ENCODE results near the gene RYR3.

The RYR3 gene

DNA sequence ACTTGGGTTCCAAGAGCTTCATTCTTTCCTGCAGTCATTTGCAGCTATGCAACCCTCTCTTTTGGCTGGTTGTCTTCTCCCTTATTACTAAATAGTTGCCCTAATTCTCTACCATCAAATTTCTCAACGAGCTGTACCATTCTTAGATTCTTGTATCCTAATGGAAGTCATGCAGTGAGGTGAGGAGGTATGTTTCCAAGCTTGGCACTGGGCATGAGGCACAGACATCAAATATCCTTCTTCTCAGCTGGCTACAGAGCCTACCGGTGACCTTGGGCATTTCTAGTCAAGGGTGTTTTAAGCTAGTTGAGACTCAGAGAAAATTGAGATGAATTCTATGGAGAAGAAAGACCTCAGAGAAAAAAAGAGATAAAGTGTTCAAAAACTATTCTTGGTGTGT lies 166.1 kb downstream of the RYR3 start:
- ChIA-PET CTCF (no interaction called here), POLR2A (interaction anchor here (0.8 kb wide), 1 partner anchor 13 kb away, joined by 3 read pairs; no protein-coding TSS in a partner anchor)
- TF ChIP-seq GLI4 (tag by site-specific recombination; IDR thresholded peaks at IDR 0.05), result no peak
- no peak for TF ChIP-seq ZNF423 (tag by site-specific recombination; IDR thresholded peaks at IDR 0.05)
- TF ChIP-seq ZNF830 (tag by site-specific recombination; IDR thresholded peaks at IDR 0.05; ENCODE audit: low read depth), result no peak
- TF ChIP-seq, protein P1, sequence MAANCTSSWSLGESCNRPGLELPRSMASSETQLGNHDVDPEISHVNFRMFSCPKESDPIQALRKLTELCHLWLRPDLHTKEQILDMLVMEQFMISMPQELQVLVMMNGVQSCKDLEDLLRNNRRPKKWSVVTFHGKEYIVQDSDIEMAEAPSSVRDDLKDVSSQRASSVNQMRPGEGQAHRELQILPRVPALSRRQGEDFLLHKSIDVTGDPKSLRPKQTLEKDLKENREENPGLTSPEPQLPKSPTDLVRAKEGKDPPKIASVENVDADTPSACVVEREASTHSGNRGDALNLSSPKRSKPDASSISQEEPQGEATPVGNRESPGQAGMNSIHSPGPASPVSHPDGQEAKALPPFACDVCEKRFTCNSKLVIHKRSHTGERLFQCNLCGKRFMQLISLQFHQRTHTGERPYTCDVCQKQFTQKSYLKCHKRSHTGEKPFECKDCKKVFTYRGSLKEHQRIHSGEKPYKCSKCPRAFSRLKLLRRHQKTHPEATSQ (tag by site-specific recombination; IDR thresholded peaks at IDR 0.05), result no peak
- no peak for TF ChIP-seq ZNF280D (tag by site-specific recombination; IDR thresholded peaks at IDR 0.05)
- TF ChIP-seq ZNF514 (tag by site-specific recombination; IDR thresholded peaks at IDR 0.05), result no peak
- no peak for TF ChIP-seq SCRT1 (tag by site-specific recombination; IDR thresholded peaks at IDR 0.05; ENCODE audit: borderline replicate concordance)
- no peak for TF ChIP-seq HOXD13 (CRISPR knock-in tag; IDR thresholded peaks at IDR 0.05; ENCODE audit: borderline replicate concordance)
- TF ChIP-seq ZNF596 (tag by site-specific recombination; IDR thresholded peaks at IDR 0.05), result no peak
- no peak for TF ChIP-seq ZNF560 (tag by site-specific recombination; IDR thresholded peaks at IDR 0.05; ENCODE audit: borderline replicate concordance)
- TF ChIP-seq, protein P2, sequence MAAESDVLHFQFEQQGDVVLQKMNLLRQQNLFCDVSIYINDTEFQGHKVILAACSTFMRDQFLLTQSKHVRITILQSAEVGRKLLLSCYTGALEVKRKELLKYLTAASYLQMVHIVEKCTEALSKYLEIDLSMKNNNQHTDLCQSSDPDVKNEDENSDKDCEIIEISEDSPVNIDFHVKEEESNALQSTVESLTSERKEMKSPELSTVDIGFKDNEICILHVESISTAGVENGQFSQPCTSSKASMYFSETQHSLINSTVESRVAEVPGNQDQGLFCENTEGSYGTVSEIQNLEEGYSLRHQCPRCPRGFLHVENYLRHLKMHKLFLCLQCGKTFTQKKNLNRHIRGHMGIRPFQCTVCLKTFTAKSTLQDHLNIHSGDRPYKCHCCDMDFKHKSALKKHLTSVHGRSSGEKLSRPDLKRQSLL (tag by site-specific recombination; IDR thresholded peaks at IDR 0.05), result no peak
- no peak for TF ChIP-seq ZNF146 (tag by site-specific recombination; IDR thresholded peaks at IDR 0.05)
- TF ChIP-seq, protein P3, sequence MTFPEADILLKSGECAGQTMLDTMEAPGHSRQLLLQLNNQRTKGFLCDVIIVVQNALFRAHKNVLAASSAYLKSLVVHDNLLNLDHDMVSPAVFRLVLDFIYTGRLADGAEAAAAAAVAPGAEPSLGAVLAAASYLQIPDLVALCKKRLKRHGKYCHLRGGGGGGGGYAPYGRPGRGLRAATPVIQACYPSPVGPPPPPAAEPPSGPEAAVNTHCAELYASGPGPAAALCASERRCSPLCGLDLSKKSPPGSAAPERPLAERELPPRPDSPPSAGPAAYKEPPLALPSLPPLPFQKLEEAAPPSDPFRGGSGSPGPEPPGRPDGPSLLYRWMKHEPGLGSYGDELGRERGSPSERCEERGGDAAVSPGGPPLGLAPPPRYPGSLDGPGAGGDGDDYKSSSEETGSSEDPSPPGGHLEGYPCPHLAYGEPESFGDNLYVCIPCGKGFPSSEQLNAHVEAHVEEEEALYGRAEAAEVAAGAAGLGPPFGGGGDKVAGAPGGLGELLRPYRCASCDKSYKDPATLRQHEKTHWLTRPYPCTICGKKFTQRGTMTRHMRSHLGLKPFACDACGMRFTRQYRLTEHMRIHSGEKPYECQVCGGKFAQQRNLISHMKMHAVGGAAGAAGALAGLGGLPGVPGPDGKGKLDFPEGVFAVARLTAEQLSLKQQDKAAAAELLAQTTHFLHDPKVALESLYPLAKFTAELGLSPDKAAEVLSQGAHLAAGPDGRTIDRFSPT (tag by site-specific recombination; IDR thresholded peaks at IDR 0.05), result no peak
- TF ChIP-seq ZNF175 (tag by site-specific recombination; IDR thresholded peaks at IDR 0.05), result no peak
- no peak for TF ChIP-seq ZNF791 (tag by site-specific recombination; IDR thresholded peaks at IDR 0.05)
- no peak for TF ChIP-seq ZNF529 (tag by site-specific recombination; IDR thresholded peaks at IDR 0.05; ENCODE audit: insufficient replicate concordance)
- H3K4me3 ChIP-seq (ENCODE audit: low read depth, low read length), result no peak overlapping the region
- H3K4me1 ChIP-seq (ENCODE audit: control insufficient read depth, insufficient read depth, low read length), result no peaks in the 10 kb centered on the region
- no peaks in the 10 kb centered on the region for H3K36me3 ChIP-seq (ENCODE audit: control insufficient read depth in 2 of 2, insufficient read depth in 1 of 2, low read length in 2 of 2)
- H3K27ac ChIP-seq (ENCODE audit: extremely low read depth, low read depth, low read length), result no peak overlapping the region
- no peaks in the 10 kb centered on the region for H3K9me3 ChIP-seq (ENCODE audit: control insufficient read depth, insufficient read depth, low read depth, low read length)

- H3K4me1 ChIP-seq (ENCODE audit: control insufficient read depth, insufficient read depth, low read length), result peaks cover 3% of the 10 kb centered on the region; the same call in 1 of the 2 replicates
- H3K4me3 ChIP-seq (ENCODE audit: low read depth, low read length), result no peak overlapping the region
- H3K36me3 ChIP-seq (ENCODE audit: control insufficient read depth in 2 of 2, insufficient read depth in 1 of 2, low read length in 2 of 2), result no peaks in the 10 kb centered on the region
- no peak overlapping the region for H3K27ac ChIP-seq (ENCODE audit: extremely low read depth, low read depth, low read length)
- POLR2A ChIA-PET, result no interaction called here
- TF ChIP-seq ZIC2 (tag by site-specific recombination; IDR thresholded peaks at IDR 0.05) (no peak), ZNF341 (tag by site-specific recombination; IDR thresholded peaks at IDR 0.05; ENCODE audit: low read depth) (no peak), ZNF580 (tag by site-specific recombination; IDR thresholded peaks at IDR 0.05) (peak; percentile 65; the same call in 1 of the 2 replicates), ZNF280D (tag by site-specific recombination; IDR thresholded peaks at IDR 0.05) (no peak)
- CTCF ChIA-PET, result no interaction called here
- H3K9me3 ChIP-seq (ENCODE audit: control insufficient read depth, insufficient read depth, low read depth, low read length), result no peaks in the 10 kb centered on the region
Observed at GRCh38 chr15:33489335-33489734, 178.6 kb downstream of the RYR3 start.

Measured in HEK293 (cell line).